Activated CD4-positive, alpha-beta T cell treated with anti-CD3 and anti-CD28 coated beads, Interleukin-2, amount 50 U/mL, for 1 hour (primary cell): ENCODE results near the gene FOXA1.
"Not testable (repeated sequence)": the region's sequence is repeated elsewhere in the genome, so short reads cannot be mapped to it uniquely, and the experiment has no call there.

Experiments used
- DNase-seq: peaks from one replicate; pipeline ENCODE4 v3.0.0-alpha.2; 2020

Gene FOXA1

GRCh38 chr14:37588956-37589714, 5.9 kb downstream of the FOXA1 start:
- DNase-seq, result no peak

- DNase-seq, result no peak
Measured at GRCh38 chr14:37588667-37588955, 6.4 kb downstream of the FOXA1 start.

GRCh38 chr14:37587881-37588666, 7.0 kb downstream of the FOXA1 start:
- DNase-seq, result no peak

GRCh38 chr14:37587131-37587803, 7.8 kb downstream of the FOXA1 start:
- no peak for DNase-seq

GRCh38 chr14:37586797-37587130, 8.3 kb downstream of the FOXA1 start:
- DNase-seq, result no peak

GRCh38 chr14:37585971-37586796, 8.9 kb downstream of the FOXA1 start:
- DNase-seq, result no peak

GRCh38 chr14:37585101-37585511, 9.9 kb downstream of the FOXA1 start:
- no peak for DNase-seq

- DNase-seq, result no peak
Measured at GRCh38 chr14:37584211-37585100, 10.6 kb downstream of the FOXA1 start.

- no peak for DNase-seq
Measured at GRCh38 chr14:37583358-37584210, 11.5 kb downstream of the FOXA1 start.

GRCh38 chr14:37580146-37580545, 14.9 kb downstream of the FOXA1 start:
- no peak for DNase-seq

GRCh38 chr14:37579274-37579673, 15.8 kb downstream of the FOXA1 start:
- no peak for DNase-seq

GRCh38 chr14:37573356-37573755, 21.7 kb downstream of the FOXA1 start:
- DNase-seq, result no peak

GRCh38 chr14:37571391-37571790, 23.7 kb downstream of the FOXA1 start:
- DNase-seq, result no peak

GRCh38 chr14:37569729-37570128, 25.3 kb downstream of the FOXA1 start:
- DNase-seq, result no peak

GRCh38 chr14:37566811-37567371, 28.2 kb downstream of the FOXA1 start:
- DNase-seq, result no peak

- DNase-seq, result no peak
Measured at GRCh38 chr14:37565550-37565949, 29.5 kb downstream of the FOXA1 start.

- no peak for DNase-seq
Measured at GRCh38 chr14:37563189-37563588, 31.9 kb downstream of the FOXA1 start.

- DNase-seq, result no peak
Measured at GRCh38 chr14:37559386-37559785, 35.7 kb downstream of the FOXA1 start.

- no peak for DNase-seq
Measured at GRCh38 chr14:37558740-37559139, 36.3 kb downstream of the FOXA1 start.

- DNase-seq, result not testable (repeated sequence)
Measured at GRCh38 chr14:37555596-37555995, 39.5 kb downstream of the FOXA1 start.
